T47D (cell line): Measurements from ENCODE around the gene ALDH1L1.

Experiments
- DNase-seq, 2 experiments: peaks; one replicate each; pipeline versions ENCODE4 v3.0.0 to v3.0.0-alpha.2; 2011 to 2012; ENCODE audit warnings: low read depth in 1 of 2, low spot score in 1 of 2
- JUND ChIP-seq: IDR thresholded peaks from 2 replicates; pipeline ENCODE4 v1.6.1; 2012; ENCODE audit warnings: low read depth
- in situ Hi-C: cut with HindIII; loops from 2 replicates; pipeline ENCODE4 v1.10.0; 2016; ENCODE audit warnings: low sequenced_read_pairs, low pct_unique_long_range_greater_than_20kb

Gene ALDH1L1

DNA sequence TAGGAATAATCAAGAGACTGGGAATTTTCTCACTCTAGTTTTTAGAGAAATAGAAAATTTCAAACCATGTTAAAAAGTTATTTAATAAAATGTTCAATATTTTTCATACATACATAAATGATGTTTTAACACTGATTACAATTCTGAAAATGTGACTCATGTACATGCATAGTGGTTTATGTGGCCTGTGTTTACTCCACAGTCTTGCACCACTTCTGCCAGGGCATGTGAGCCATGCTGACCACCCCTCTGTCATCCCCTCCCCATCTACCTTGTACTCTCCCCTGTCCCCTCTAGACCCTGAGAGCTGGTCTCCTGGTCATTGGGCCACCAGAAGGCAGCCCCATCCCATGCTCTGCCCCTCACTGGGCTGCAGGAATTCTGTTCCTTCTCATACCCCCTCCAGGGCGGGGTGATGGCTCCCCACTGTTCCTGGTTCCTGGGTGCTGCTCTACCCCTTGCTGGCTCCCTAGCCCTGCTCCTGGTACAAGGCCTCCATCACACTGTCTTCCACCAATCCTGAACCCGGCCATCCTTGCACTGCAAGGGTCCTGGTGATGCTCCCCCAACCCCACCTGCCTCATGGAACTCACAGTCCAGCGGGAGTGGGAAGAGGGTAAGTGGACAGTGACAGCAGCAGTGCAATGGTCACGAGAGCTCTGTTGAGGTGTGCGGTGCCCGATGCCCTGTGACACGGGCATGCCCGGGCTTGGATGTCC lies 72.3 kb downstream of the ALDH1L1 start:
- in situ Hi-C loops: no loop called here
- DNase-seq: no peak
- TF ChIP-seq JUND: no peak

DNA sequence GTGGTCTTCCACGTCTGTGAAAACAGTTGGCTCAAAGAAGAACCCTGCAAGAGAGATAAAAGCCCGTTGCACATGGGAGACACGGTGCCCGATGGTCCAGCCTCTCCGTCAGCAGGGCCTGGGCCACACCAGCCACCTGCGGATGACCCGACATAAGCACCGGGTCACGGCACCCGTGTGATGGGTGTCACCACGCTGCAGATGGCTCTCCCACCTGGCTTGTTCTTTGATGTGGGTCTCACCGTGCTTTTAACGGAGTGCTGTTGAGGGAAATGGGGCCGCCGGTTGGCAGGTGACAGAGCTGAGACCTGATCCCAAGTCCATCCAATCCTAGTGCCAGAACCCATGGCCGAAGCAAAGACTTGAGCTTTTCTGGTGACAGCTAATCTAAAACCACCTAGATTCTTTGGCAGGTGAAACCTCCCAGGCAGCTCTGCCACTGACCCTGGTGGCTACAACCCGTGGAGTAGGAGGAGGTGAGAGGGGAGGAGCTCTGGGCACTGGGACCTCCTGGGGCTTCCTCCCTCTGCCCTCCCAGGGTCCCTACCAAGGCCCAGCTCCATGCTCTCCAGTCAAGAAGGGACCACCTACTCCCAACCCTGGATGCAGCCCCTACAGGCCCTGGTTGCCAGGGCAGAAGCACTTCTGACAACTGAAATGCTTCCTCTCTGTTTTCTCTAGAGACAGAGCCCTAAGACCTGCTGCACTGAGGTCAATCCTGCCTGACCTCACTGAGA lies 73.0 kb downstream of the ALDH1L1 start:
- no peak for DNase-seq
- no peak for TF ChIP-seq JUND
- in situ Hi-C loops: no loop called here

DNA sequence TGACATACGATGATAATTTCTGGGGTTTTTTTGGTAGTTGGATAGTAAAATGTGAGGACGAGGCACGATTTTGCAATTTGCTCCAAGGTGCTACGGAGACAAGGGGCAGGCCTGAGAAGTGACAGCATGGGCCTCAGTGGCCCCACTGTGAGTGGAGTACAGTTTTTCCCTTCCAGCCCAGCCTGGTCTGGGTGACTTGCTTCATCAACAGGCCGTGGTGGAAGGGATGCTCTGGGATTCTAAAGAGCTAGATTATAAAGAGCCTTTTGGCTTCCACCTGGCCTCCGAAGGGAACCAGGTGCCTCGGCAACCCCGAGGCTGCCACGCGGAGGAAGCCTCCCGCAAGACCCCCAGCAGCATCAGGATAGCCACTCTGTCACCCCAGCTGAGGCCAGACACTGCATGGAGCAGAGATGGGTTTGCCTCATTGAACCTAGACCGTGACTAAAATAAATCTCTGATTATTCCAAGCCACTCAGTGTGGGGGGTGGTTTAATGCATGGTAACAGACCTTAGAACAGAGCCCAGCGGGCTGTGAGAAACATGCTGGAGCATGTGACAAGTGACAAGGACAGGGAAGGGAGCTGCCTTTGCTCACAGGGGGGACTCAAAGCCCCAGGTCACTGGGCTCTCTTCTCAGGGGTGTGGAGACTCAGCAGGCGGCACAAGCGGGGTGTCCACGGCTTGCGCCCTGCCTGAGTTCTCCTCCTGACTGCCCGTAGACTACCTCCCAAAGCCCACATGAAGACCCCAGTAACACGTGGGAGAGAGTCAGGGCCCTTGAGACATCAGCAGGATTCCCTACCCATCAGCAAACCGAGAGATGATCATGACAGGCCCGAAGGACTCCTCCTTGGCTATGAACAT lies 73.8 kb downstream of the ALDH1L1 start:
- no peak for DNase-seq
- in situ Hi-C loops: no loop called here
- no peak for TF ChIP-seq JUND

DNA sequence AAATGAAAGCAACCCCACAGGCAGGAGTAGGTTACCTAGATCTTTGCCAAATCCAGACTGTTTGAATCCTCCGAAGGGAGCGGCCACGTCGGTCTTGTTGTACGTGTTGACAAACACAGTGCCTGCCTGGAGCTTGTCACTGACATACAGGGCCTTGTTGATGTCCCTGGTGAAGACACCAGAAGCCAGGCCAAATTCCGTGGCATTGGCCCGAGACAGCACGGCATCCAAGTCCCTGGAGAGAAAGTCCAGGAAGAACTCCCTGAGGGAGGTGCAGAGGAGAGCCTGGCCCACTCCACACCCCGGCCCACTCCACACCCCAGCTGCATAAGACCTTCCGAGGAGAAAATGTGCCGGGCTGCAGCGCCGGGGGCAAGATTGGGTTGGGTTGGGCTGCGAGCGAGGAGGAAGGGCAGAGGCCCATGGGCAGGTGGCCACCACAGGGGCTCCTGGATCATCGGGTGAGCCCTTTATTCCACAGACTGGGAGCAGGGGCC lies 74.6 kb downstream of the ALDH1L1 start:
- no peak for DNase-seq
- TF ChIP-seq JUND: no peak
- in situ Hi-C loops: no loop called here

DNA sequence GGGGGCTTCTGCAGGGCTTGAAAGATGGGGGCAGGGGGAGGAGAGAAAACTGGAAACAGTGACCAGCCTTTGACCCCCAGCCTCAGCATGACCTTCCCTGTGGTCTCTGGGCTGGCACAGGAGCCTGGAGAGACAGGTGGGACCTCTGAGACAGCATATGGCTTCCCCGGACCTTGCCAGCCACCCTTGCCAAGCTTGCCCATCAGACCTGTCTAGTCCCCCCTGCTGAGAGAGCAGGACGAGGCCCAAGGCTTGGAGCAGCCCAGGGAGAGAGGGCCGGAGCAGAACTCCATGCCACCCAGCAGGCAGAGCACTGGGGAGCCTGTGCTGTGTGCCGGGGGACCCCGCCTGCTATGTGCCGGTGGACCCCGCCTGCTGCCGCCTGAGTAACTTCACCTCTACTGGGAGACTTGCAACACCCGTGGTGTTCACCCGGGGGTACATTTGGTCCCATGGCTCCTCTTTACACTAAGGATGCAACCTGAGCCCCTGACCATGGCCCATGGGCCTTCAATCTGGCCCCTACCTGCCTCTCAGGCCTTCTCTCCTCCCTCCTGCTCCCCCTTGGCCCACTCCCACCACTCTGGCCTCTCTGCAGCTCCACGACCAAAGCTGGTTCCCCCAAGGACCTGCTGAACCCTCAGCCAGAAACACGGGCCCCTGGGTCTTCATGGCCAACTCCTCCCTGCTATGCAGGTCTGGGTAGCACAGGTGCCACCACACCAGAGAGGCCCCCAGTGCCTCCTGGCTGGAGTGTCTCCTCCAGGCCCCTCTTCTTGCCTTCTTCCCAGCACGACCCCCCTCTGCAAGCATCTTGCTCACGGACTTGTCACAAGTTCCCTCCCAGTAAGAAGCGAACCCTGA lies 75.4 kb downstream of the ALDH1L1 start:
- DNase-seq: no peak
- in situ Hi-C loops: no loop called here
- no peak for TF ChIP-seq JUND

DNA sequence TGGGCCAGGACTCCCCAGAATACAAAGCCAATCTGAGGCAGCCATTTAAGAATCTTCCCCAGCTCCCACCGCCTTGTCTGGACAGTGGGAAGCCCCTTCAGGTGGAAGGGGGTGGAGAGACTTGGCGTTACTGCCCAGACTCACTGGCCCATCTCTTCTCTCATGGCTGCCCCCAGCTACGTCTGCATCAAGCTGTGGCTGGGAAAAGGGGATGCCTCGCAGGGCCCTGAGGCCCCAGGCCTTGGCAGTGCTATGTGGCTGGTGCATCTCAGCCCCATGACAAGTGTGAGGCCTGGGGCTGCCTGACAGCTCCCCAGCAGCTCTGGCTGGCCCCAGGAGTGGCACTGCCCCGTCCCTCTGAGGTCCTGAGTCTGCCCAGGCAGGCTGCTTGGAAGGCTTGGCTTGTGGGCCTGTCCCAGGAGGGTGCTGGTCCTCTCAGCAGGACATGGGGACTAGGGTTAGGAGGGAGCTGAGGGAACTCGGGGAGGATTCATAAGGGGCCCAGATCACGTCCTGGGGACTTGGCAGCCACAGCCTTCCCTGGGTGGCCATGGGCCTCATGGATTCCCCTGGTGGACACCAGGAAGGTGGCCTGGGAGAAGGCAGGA lies 76.3 kb downstream of the ALDH1L1 start:
- in situ Hi-C loops: no loop called here
- no peak for TF ChIP-seq JUND
- DNase-seq: no peak

DNA sequence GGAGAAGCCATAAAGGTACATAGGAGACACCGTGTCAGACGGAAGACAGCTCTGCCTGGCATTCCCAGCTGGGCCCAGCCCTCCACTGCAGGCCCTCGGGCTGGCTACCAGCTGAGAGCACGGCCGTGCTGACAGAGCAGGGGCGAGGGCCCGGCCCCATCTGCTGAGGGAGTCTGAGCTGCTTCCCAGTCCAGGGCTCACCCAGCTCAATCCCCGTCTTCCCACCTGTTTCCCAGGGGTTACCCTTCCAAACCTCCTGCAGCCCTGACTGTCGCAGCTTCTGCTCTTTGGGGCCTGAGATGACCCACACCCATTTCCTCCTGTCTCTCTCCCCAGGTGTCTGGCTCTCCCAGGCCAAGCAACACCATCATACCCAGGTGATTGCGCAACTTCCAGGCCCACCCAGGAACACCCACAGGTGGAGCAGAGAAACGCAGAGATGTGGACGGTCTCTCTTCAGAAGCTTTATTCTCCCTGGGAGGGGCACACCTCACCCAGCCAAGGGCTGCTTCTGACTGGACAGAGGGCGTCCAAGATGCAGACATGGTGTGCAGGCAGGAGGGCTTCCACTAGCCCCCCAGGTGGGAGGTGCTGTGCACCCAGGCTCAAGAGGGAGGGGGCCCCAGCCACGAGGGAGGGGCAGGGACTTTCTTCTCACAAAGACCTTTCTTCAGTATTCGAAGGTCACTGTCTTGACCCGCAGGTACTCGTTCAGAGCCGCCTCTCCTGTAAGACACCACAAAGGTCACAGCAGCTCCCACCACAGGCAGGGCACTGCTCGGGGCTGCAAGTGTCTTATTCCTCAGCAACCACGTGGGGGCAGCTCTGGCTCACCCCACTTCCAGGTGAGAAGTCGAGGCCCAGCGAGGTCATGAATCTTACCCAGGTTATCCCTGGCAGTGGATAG lies 77.0 kb downstream of the ALDH1L1 start:
- in situ Hi-C loops: no loop called here
- peak in 1 of 2 experiments; percentile 23 for DNase-seq
- no peak for TF ChIP-seq JUND

DNA sequence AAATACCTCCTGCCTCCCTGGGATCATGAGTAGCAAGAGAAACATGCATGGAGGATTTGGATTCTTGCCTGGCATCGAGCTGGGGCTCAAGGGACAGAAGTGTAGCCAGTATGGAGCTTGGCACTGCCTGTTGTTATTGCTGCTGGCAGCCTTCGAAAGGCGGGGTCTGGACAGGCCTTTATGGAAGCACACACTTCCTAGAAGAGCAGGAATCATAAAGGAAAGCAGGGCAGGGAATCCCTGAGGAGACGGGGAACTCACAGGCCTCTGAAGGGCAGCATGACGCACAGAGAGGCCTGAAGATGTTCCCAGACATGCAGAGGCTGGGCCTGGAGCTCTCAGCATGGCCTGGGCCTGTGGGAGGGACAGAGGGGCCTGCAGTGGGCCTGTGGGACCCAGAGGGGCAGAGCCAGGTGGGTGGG lies 77.8 kb downstream of the ALDH1L1 start:
- DNase-seq: no peak
- TF ChIP-seq JUND: no peak
- in situ Hi-C loops: no loop called here

DNA sequence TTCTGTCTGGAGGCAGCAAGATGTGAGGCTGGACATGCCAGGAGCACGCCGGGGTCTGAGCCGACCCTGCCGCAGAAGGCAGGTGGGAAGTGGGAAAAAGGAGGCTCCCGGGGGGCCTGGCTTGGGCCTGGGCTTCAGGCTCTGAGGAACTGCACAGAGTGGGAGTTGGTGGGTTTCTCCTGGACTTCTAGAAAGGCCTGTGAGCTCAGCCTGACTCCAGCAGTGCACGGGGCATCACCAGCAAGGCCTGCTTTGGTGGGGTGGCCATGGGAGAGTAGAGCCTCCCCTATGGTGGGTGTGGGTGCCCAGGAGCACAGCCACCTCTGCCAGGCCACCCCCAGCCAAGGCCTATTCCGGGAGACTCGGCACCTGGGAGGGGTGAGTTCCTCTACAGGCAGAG lies 78.4 kb downstream of the ALDH1L1 start:
- TF ChIP-seq JUND: no peak
- DNase-seq: no peak
- in situ Hi-C loops: no loop called here

DNA sequence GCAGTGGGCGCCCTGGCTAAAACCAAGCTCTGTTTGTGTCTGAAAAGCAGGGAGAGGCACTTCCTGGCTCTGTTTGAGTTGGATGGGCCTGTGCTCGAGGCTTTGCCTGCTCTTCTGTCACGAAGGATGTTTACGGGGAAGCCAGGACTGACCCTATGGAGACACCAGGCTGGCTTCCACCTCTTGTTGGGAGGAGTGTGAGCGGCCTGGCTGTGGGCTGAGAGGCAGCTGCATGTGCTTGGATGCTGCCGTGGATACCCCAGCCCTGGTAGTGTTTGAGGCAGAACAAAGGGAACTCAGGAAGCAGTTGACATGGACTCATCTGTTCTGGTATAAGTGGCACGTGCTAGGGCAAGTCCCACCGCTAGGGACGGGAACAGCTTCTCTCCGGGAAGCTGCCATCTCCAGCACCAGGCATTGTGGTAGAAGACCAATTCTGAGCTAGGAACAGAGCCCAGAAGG lies 78.8 kb downstream of the ALDH1L1 start:
- DNase-seq: no peak
- in situ Hi-C loops: no loop called here
- no peak for TF ChIP-seq JUND
